ENCODE measurements around the gene TXNRD1.
A peak's percentile ranks its signal among the peaks of the same experiment; 100 is the strongest.

Gene TXNRD1

DNA sequence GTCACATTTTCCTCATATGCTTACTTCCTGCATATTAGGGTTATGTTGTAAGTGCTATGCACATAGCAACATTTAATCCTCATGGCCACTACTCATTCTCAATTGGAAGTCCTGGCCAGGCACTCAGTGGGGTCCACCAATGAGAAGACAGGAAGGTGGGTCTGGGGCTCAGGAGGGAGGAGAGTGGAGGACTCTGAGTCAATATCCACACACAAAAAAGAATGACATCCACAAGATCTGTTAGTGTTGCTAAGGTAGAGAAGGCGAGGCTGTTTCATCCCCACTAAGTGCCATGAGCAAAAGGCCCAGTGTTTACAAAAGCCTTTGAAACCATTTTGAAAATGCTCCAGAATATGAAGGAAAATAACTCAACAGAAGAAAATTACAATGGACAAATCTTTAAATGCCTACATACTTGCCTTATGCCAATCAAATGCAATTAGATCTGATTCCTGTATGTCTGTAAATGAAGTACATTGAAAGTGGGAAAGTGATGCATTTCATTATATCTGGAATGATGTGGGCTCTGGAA lies 141.9 kb downstream of the TXNRD1 start:
- ChIA-PET CTCF (interaction anchor here (0.6 to 1.3 kb wide), 3 partner anchors 10 to 137 kb away, joined by 3 to 5 read pairs (median 4); no protein-coding TSS in a partner anchor), POLR2A (no interaction called here)
- Histone ChIP-seq H3K9me3 (ENCODE audit: control insufficient read depth, insufficient read depth, low read depth, low read length) (no peaks in the 10 kb centered on the region), H3K36me3 (ENCODE audit: control insufficient read depth in 2 of 2, insufficient read depth in 1 of 2, low read length in 2 of 2) (peaks cover 0 to 17% of the 10 kb centered on the region in 2 experiments; a peak in 1 of 3 replicates), H3K4me3 (ENCODE audit: low read depth, low read length) (no peak overlapping the region), H3K4me1 (ENCODE audit: control insufficient read depth, insufficient read depth, low read length) (no peaks in the 10 kb centered on the region), H3K27ac (ENCODE audit: extremely low read depth, low read depth, low read length) (no peak overlapping the region)
- TF ChIP-seq, protein P1, sequence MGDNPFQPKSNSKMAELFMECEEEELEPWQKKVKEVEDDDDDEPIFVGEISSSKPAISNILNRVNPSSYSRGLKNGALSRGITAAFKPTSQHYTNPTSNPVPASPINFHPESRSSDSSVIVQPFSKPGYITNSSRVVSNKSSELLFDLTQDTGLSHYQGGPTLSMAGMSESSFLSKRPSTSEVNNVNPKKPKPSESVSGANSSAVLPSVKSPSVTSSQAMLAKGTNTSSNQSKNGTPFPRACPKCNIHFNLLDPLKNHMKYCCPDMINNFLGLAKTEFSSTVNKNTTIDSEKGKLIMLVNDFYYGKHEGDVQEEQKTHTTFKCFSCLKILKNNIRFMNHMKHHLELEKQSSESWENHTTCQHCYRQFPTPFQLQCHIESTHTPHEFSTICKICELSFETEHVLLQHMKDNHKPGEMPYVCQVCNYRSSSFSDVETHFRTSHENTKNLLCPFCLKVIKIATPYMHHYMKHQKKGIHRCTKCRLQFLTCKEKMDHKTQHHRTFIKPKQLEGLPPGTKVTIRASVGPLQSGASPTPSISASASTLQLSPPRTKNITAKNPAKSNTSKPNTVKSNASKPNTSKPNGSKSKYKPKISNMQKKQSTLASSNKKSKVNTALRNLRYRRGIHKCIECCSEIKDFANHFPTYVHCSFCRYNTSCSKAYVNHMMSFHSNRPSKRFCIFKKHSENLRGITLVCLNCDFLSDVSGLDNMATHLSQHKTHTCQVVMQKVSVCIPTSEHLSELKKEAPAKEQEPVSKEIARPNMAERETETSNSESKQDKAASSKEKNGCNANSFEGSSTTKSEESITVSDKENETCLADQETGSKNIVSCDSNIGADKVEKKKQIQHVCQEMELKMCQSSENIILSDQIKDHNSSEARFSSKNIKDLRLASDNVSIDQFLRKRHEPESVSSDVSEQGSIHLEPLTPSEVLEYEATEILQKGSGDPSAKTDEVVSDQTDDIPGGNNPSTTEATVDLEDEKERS (tag by site-specific recombination; IDR thresholded peaks at IDR 0.05): no peak
- TF ChIP-seq GLI2 (tag by site-specific recombination; IDR thresholded peaks at IDR 0.05; ENCODE audit: borderline replicate concordance, low read depth) (no peak), ZNF211 (tag by site-specific recombination; IDR thresholded peaks at IDR 0.05; ENCODE audit: low read depth) (no peak), ZNF248 (tag by site-specific recombination; IDR thresholded peaks at IDR 0.05) (no peak), ZNF2 (tag by site-specific recombination; IDR thresholded peaks at IDR 0.05) (no peak), ZNF677 (tag by site-specific recombination; IDR thresholded peaks at IDR 0.05) (no peak), ZNF560 (tag by site-specific recombination; IDR thresholded peaks at IDR 0.05; ENCODE audit: borderline replicate concordance) (no peak), MYNN (tag by site-specific recombination; IDR thresholded peaks at IDR 0.05; ENCODE audit: borderline replicate concordance) (no peak), ZNF239 (tag by site-specific recombination; IDR thresholded peaks at IDR 0.05) (no peak)
- TF ChIP-seq, protein P2, sequence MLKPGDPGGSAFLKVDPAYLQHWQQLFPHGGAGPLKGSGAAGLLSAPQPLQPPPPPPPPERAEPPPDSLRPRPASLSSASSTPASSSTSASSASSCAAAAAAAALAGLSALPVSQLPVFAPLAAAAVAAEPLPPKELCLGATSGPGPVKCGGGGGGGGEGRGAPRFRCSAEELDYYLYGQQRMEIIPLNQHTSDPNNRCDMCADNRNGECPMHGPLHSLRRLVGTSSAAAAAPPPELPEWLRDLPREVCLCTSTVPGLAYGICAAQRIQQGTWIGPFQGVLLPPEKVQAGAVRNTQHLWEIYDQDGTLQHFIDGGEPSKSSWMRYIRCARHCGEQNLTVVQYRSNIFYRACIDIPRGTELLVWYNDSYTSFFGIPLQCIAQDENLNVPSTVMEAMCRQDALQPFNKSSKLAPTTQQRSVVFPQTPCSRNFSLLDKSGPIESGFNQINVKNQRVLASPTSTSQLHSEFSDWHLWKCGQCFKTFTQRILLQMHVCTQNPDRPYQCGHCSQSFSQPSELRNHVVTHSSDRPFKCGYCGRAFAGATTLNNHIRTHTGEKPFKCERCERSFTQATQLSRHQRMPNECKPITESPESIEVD (tag by site-specific recombination; IDR thresholded peaks at IDR 0.05): no peak
- TF ChIP-seq, protein P3, sequence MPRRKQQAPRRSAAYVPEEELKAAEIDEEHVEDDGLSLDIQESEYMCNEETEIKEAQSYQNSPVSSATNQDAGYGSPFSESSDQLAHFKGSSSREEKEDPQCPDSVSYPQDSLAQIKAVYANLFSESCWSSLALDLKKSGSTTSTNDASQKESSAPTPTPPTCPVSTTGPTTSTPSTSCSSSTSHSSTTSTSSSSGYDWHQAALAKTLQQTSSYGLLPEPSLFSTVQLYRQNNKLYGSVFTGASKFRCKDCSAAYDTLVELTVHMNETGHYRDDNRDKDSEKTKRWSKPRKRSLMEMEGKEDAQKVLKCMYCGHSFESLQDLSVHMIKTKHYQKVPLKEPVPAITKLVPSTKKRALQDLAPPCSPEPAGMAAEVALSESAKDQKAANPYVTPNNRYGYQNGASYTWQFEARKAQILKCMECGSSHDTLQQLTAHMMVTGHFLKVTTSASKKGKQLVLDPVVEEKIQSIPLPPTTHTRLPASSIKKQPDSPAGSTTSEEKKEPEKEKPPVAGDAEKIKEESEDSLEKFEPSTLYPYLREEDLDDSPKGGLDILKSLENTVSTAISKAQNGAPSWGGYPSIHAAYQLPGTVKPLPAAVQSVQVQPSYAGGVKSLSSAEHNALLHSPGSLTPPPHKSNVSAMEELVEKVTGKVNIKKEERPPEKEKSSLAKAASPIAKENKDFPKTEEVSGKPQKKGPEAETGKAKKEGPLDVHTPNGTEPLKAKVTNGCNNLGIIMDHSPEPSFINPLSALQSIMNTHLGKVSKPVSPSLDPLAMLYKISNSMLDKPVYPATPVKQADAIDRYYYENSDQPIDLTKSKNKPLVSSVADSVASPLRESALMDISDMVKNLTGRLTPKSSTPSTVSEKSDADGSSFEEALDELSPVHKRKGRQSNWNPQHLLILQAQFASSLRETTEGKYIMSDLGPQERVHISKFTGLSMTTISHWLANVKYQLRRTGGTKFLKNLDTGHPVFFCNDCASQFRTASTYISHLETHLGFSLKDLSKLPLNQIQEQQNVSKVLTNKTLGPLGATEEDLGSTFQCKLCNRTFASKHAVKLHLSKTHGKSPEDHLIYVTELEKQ (tag by site-specific recombination; IDR thresholded peaks at IDR 0.05; ENCODE audit: borderline replicate concordance): no peak

DNA sequence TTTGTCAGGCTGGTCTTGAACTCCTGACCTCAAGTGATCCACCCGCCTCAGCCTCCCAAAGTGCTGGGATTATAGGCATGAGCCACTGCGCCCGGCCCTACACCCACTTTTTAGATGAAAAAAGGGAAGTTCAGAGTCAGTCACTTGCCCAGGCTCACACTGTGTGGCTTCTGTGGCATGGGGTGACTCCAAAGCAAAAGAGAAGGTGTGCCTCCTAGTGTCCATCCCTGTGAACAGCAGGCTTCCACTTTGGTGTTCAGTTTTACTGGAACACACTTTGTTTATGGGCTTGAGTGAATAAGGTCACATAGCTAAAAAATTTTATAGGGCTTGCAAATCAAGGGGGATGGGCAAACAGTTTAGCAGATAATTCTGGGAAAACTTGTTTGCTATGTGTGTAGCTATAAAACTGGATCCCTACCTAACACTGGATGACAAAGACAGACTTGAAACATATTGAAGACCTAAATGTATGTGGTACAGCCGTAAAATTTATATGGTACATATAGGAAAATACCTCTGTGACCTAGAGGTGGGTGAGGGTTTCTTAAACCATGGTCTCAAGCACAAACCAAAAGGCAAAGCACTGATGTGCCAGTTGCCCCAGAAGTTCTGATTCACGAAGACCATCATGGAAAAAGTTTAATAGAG lies 142.9 kb downstream of the TXNRD1 start:
- Histone ChIP-seq H3K9me3 (ENCODE audit: control insufficient read depth, insufficient read depth, low read depth, low read length) (no peaks in the 10 kb centered on the region), H3K27ac (ENCODE audit: extremely low read depth, low read depth, low read length) (no peak overlapping the region), H3K4me3 (ENCODE audit: low read depth, low read length) (no peak overlapping the region), H3K4me1 (ENCODE audit: control insufficient read depth, insufficient read depth, low read length) (no peaks in the 10 kb centered on the region), H3K36me3 (ENCODE audit: control insufficient read depth in 2 of 2, insufficient read depth in 1 of 2, low read length in 2 of 2) (peaks cover 0 to 12% of the 10 kb centered on the region in 2 experiments; a peak in 1 of 3 replicates)
- POLR2A ChIA-PET: no interaction called here
- CTCF ChIA-PET: interaction anchor here (0.5 to 1.5 kb wide), 15 partner anchors 9 to 704 kb away, joined by 3 to 7 read pairs (median 3); no protein-coding TSS in a partner anchor
- TF ChIP-seq ZNF544 (tag by site-specific recombination; IDR thresholded peaks at IDR 0.05): no peak
- TF ChIP-seq ZNF623 (tag by site-specific recombination; IDR thresholded peaks at IDR 0.05): no peak
- no peak for TF ChIP-seq MZF1 (tag by site-specific recombination; IDR thresholded peaks at IDR 0.05; ENCODE audit: borderline replicate concordance)
- no peak for TF ChIP-seq ZBTB48 (tag by site-specific recombination; IDR thresholded peaks at IDR 0.05)
- TF ChIP-seq, protein P4, sequence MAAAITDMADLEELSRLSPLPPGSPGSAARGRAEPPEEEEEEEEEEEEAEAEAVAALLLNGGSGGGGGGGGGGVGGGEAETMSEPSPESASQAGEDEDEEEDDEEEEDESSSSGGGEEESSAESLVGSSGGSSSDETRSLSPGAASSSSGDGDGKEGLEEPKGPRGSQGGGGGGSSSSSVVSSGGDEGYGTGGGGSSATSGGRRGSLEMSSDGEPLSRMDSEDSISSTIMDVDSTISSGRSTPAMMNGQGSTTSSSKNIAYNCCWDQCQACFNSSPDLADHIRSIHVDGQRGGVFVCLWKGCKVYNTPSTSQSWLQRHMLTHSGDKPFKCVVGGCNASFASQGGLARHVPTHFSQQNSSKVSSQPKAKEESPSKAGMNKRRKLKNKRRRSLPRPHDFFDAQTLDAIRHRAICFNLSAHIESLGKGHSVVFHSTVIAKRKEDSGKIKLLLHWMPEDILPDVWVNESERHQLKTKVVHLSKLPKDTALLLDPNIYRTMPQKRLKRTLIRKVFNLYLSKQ (tag by site-specific recombination; IDR thresholded peaks at IDR 0.05; ENCODE audit: borderline replicate concordance): no peak
- TF ChIP-seq, protein P5, sequence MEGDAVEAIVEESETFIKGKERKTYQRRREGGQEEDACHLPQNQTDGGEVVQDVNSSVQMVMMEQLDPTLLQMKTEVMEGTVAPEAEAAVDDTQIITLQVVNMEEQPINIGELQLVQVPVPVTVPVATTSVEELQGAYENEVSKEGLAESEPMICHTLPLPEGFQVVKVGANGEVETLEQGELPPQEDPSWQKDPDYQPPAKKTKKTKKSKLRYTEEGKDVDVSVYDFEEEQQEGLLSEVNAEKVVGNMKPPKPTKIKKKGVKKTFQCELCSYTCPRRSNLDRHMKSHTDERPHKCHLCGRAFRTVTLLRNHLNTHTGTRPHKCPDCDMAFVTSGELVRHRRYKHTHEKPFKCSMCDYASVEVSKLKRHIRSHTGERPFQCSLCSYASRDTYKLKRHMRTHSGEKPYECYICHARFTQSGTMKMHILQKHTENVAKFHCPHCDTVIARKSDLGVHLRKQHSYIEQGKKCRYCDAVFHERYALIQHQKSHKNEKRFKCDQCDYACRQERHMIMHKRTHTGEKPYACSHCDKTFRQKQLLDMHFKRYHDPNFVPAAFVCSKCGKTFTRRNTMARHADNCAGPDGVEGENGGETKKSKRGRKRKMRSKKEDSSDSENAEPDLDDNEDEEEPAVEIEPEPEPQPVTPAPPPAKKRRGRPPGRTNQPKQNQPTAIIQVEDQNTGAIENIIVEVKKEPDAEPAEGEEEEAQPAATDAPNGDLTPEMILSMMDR (tag by site-specific recombination; IDR thresholded peaks at IDR 0.05): peak; percentile 40; the same call in 1 of the 2 replicates
- no peak for TF ChIP-seq ZNF138 (tag by site-specific recombination; IDR thresholded peaks at IDR 0.05; ENCODE audit: borderline replicate concordance)
- TF ChIP-seq ZBTB1 (tag by site-specific recombination; IDR thresholded peaks at IDR 0.05): no peak
- no peak for TF ChIP-seq ZIC2 (tag by site-specific recombination; IDR thresholded peaks at IDR 0.05)
- TF ChIP-seq ZNF391 (tag by site-specific recombination; IDR thresholded peaks at IDR 0.05; ENCODE audit: borderline replicate concordance, low read depth): no peak
- peak; percentile 88 for TF ChIP-seq ZNF654 (tag by site-specific recombination; IDR thresholded peaks at IDR 0.05; ENCODE audit: low read depth)
